HG02852 (cell line): ENCODE measurements around the gene AGER.
"Not testable (repeated sequence)": the region's sequence is repeated elsewhere in the genome, so short reads cannot be mapped to it uniquely, and the experiment has no call there.

ENCODE experiments used
- ATAC-seq: cut with Tn5 transposase; IDR thresholded peaks from one replicate; pipeline ENCODE4 v1.9.1; 2021; ENCODE audit warnings: mild to moderate bottlenecking, moderate library complexity; ENCODE audit not compliant: unreplicated experiment

Gene AGER

DNA sequence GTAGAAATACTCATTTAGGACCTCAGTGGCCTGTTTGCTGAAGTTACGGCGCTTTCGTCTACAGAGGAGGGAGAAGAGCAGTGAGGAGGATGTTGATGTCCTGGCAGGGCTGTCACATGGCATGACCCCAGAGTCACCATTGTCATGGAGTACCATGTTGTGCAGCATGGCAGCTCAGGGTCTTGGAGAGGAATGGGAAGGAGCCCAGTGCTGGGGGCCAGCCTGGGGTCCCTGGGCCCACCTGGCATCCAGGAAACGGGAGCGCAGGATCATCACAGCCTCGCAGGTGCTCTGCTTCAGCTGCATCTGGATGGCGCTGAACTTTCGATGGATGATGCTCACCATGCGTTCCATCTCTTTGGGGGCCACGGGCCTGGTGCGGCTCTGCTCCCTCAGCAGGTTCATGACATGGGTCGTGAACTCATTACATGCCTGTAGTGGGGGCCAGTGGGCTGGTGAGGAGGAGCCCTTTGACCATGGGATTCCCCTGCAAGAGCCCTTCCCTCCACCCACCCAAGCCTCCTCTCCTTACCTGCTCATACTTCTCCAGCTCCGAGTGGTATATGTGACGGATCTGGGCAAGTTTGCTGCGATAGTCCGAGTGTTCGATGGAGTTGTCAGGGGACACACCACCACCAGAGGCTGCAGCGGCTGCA is 3.8 kb upstream of the AGER start:
- not testable (repeated sequence) for ATAC-seq

DNA sequence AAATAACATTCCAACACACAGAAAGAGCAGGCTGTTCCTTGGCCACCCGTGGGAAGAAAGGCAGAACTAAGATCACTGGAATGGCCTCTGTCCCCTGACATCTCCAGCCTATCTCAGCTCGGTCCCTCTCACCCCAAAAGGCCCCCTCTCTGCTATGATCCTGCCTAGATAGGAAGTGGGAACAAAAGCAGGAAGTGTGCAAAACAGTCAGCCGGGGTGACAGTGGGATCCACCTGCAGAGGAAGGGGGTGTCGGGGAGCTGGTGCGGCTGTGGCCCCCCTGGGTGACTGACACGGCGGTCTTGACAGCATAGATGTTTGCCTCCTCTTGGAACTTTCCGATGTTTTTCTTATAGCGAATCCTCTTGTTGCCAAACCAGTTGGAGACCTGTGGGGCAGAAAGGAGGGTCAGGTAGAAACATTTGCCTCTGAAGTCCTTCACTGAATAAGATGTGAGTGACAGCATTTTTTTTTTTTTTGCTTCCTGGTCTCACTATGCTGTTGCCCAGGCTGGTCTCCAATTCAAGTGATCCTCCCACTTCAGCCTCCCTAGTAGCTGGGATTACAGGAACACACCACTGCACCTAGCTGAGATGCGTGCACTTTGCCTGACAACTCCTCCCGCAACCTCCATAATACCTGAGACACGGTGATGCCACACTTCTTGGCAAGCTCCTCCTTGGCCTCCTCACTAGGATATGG is 3.1 kb upstream of the AGER start:
- no peak for ATAC-seq

GRCh38 chr6:32186151-32186840 is 2.2 kb upstream of the AGER start:
- ATAC-seq = not testable (repeated sequence)

DNA sequence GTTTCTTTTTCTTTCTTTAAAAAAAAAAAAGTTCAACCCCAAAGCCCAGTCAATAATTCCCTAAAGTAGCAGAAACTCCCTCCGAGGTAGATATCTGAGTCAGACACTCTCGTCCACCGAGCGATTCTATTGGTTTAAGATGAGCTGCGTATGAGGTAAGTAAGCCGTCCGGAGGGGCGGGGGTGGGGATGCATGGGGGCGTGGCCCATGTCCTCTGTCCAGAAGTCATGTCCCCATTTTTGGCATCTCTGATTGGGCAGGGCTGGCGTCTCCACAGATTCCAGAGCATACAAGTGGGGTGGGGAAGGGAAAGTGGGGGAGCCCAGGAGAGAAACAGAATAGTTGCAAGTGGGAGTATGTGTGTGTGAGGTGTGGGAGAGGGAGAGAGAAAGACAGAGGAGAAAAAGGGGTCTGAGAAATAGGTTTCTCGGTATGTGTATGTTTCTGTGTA is 1.7 kb upstream of the AGER start:
- not testable (repeated sequence) for ATAC-seq

DNA sequence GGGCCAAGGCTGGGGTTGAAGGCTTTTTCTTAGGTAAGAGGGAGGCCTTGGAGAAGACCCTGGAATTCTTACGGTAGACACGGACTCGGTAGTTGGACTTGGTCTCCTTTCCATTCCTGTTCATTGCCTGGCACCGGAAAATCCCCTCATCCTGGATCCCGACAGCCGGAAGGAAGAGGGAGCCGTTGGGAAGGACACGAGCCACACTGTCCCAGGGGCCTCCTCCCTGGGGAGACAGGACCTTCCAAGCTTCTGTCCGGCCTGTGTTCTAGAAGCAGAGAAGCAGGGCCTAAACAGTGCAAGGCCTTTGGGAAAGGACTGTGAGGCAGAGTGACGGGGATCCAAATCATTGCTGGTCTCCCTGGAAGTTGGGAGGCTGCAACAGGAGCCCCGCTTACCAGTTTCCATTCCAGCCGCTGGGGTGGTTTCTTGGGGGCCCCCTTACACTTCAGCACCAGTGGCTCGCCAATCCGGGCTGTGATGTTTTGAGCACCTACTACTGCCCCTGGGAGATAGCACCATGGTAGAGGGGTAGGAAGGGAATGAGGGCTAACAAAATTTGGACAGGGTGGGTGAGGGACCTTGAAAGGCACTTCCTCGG is 470 bp downstream of the AGER start:
- ATAC-seq = no peak

DNA sequence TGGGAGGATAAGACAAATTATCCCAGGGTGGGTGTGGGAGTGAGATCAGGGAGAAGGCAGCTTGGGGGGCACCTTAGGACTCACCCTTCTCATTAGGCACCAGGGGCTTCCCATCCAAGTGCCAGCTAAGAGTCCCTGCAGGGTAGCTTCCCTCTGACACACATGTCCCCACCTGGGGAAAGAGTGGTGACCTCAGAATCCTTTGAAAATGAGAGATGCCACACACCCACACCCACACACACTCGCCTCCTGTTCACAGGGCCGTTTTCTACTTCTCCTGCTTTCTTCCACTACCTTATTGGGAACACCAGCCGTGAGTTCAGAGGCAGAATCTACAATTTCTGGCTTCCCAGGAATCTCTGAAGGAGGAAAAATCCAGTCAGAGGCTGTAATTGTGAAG is 1.0 kb downstream of the AGER start:
- no peak for ATAC-seq

- no peak for ATAC-seq
These were observed 1.5 kb downstream of the AGER start for GRCh38 chr6:32182555-32182981.

DNA sequence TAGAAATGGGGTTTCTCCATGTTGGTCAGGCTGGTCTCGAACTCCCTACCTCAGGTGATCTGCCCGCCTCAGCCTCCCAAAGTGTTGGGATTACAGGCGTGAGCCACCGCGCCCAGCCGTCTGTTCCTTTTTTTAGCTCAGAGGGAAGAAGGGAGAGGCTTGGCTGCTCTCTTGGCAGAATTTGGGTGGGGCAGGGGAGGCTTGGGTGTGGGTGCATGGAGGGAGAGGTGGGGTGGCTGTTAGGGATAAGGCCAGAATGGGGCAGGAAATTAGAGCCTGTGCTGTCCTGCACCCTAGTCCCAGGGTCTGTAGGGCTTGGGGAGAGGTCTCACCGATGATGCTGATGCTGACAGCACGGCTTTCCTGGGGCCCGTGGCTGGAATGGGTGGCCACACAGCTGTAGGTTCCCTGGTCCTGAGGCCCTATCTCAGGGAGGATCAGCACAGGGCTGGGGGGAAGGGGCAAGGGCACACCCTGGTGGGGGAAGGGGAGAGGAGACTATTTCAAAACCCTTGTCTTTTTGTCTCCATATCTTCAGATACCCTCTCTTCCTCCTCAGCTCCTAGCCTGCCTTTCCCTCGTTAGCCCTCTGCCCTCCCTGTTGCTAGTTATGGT is 2.0 kb downstream of the AGER start:
- ATAC-seq = no peak

- ATAC-seq = no peak
These were observed 2.8 kb downstream of the AGER start for GRCh38 chr6:32181148-32181702.

DNA sequence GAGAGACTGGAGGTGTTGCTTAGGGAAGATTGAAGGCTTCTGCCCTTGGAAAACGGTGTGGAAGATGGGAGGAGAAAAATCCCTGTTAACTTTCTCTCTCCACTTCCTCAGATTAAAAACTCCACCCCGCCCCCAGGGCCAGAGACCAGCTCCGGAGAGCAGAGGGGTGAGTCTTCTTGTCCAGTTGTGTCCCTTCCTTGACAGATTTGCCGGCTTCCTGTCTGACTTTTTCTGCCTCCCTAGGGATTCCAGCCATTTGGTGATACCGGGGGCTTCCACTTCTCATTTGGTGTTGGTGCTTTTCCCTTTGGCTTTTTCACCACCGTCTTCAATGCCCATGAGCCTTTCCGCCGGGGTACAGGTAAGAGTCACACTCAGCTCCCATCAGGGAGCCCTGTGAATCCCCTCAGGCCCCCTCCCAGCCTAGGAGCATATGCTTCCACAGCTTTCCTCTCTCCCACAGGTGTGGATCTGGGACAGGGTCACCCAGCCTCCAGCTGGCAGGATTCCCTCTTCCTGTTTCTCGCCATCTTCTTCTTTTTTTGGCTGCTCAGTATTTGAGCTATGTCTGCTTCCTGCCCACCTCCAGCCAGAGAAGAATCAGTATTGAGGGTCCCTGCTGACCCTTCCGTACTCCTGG is 4.2 kb downstream of the AGER start:
- no peak for ATAC-seq

- ATAC-seq = no peak
These were observed 5.3 kb downstream of the AGER start for GRCh38 chr6:32178547-32179440.

- peak; percentile 85 for ATAC-seq
These were observed 6.1 kb downstream of the AGER start, which contains the start of gene RNF5 for GRCh38 chr6:32177788-32178546. Gene RNF5, plus strand, starts transcription at chr6:32178405. Its CDS starts 107 bp downstream, at chr6:32178512.

DNA sequence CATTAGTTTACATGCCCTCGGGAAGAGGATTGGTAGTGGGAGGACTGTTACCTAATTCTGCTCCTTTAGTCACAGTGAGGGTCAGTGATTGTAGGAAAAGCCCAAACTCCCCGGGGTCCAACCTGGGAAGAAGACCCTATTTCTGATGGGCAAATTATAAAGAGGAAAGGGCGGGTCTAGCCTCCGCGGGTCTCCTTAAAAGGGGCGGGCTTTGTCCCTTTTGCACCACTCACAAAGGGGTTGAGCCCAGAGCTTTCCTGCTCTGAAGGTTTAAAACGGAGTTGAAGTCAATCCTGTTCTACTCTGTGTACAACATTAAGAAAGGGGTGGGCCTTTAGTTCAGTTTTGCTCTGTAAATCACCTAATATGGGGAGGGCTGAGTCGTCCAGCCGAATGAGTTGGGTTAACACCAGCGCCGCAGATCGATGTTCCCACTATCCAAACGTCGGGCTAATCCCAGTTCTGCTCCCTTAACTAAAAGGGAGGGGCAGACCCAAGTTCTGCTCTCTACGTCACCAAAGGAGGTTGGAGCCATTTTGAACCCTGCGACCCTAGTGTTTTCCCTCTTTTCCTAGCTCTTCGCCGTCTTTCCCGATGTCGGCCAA is 6.8 kb downstream of the AGER start:
- no peak for ATAC-seq

GRCh38 chr6:32176476-32177182 is 7.4 kb downstream of the AGER start:
- no peak for ATAC-seq

- peak; percentile 36 for ATAC-seq
These were observed 8.2 kb downstream of the AGER start, which contains the start of gene AGPAT1 for GRCh38 chr6:32175711-32176475. Gene AGPAT1, minus strand, starts transcription at chr6:32176084. Its CDS starts 4,588 bp downstream, at chr6:32171496.

DNA sequence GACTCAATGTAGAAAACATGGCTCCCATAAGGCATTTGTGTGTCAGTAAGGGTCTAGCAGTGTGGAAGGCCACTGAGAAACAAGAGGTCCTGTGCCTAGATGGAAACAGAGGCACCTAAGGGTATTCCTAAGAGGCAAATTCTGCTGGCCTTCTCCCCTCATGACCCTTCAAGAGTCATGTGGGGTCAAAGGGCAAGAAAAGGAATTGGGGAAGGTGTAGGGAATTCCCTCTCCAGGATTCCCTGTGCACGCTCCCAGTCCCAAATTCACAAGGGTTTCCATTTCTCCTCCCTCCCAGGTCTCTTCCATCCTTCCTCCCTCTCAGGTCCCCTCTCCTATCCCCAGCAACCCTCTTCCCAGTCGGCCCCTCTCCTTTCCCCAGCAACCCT is 8.7 kb downstream of the AGER start:
- ATAC-seq = no peak

- ATAC-seq = no peak
These were observed 9.6 kb downstream of the AGER start for GRCh38 chr6:32174416-32174815.
